IPS-NIHi11 (cell line): ENCODE data around the gene L1CAM.

Experiments used
- DNase-seq: peaks from one replicate; pipeline ENCODE4 v3.0.0; 2012; ENCODE audit warnings: mixed read lengths, low spot score

Gene L1CAM, protein sequence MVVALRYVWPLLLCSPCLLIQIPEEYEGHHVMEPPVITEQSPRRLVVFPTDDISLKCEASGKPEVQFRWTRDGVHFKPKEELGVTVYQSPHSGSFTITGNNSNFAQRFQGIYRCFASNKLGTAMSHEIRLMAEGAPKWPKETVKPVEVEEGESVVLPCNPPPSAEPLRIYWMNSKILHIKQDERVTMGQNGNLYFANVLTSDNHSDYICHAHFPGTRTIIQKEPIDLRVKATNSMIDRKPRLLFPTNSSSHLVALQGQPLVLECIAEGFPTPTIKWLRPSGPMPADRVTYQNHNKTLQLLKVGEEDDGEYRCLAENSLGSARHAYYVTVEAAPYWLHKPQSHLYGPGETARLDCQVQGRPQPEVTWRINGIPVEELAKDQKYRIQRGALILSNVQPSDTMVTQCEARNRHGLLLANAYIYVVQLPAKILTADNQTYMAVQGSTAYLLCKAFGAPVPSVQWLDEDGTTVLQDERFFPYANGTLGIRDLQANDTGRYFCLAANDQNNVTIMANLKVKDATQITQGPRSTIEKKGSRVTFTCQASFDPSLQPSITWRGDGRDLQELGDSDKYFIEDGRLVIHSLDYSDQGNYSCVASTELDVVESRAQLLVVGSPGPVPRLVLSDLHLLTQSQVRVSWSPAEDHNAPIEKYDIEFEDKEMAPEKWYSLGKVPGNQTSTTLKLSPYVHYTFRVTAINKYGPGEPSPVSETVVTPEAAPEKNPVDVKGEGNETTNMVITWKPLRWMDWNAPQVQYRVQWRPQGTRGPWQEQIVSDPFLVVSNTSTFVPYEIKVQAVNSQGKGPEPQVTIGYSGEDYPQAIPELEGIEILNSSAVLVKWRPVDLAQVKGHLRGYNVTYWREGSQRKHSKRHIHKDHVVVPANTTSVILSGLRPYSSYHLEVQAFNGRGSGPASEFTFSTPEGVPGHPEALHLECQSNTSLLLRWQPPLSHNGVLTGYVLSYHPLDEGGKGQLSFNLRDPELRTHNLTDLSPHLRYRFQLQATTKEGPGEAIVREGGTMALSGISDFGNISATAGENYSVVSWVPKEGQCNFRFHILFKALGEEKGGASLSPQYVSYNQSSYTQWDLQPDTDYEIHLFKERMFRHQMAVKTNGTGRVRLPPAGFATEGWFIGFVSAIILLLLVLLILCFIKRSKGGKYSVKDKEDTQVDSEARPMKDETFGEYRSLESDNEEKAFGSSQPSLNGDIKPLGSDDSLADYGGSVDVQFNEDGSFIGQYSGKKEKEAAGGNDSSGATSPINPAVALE

DNA sequence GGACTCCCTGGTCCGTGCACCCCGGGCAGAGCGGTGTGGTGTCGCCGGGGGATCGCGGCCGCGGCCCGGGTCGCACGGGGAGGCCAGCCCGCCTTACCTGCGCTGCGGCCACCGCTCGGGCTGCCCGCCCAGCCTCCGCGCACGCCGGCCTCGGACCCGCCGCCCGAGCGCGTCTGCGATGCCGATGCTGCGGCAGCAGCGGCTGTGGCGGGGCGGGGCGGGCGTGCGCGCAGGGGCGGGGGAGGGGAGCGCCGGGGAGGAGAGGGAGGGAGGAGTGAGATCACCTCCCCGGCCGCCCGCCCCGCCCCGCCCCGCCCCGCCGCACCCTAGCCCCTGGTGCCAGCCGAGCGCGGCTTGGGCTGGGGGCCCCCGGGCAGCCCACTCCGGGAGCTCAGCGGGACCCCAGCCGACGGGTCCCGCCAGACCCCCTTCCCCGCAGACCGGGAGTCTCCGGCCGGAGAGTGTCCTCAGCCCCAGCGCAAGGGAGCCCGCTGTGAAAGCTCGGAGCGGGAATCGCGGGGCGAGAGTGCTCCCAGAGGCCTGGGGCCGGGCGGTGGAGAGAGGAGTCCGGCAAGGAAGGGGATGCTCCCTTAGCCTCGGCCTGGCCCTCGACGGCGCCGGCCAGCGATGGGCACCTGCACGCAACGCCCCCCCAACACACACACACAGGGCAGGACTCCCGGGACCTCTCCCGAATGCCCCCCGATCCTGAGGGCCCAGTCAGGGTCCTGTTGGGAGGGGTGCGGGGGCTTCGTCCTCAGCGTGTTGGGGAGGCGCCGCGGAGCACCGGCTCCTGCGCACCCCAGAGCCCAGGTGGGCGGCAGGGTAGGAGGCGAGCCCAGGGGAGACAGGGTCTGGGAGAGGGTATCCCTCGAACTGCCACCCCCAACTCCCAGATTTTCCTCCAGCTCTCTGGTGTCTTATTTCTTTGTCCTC, at the start of gene L1CAM:
TSS of gene L1CAM (minus strand) at position 206 of the 936 bp plus-strand sequence. CDS start 10,337 bp downstream, outside the sequence.
- peak; percentile 56 for DNase-seq

DNA sequence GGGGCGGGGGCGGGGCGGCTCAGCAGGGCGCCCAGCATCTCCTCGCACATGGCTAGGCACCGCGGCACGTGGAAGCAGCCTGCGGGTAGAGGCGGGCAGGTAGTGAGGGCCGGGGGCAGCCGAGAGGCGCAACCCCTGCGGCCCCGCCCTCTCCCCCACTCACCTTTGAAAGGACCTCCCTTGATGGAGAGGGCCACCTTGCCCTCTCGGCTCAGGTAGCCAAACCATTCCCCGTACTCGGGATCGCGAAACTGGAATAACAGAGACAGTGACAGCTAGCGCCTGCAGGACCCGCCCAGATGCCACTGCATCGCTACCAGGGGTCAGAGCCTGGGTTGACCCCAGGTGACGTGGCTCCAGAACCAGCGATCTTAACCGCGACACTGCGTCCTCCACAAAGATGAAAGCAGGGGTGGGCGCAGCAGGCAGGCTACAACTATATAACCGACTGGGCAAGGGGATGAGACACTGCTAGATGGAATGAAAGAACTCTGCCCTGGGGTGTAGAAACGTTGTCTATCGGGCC, 49.4 kb upstream of the L1CAM start:
- no peak for DNase-seq

DNA sequence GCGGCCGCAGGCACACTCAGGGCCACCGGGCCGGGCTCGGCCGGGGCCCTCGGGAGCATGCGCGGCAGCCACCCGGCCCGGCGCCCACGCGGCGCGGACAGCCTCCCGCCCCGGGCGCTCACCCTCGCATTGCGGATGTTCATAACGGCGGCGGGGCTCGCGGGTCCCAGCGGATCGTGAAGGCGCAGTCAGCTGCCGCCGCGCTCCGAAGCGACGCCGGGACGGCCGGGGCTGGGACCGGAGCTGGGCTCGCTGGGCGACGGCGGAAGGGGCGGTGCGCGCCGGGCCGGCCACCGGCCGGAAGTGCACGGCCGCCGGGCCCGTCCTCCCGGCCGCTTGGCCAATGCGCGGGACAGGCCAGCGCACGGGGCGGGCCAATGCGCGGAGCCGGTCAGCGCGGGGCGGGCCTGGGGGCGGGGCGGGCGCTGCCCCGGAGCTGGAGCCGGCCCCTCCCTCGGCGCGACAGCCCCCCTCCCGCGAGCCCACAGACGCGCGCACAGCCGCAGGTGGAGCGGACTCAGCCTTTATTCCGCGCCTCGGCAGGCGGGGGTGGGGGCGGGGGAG, 48.9 kb upstream of the L1CAM start, which contains the start of gene NAA10:
TSS of gene NAA10 (minus strand) at position 276 of the 564 bp plus-strand sequence. CDS start at position 143, 133 bp downstream.
- DNase-seq = peak; percentile 88

DNA sequence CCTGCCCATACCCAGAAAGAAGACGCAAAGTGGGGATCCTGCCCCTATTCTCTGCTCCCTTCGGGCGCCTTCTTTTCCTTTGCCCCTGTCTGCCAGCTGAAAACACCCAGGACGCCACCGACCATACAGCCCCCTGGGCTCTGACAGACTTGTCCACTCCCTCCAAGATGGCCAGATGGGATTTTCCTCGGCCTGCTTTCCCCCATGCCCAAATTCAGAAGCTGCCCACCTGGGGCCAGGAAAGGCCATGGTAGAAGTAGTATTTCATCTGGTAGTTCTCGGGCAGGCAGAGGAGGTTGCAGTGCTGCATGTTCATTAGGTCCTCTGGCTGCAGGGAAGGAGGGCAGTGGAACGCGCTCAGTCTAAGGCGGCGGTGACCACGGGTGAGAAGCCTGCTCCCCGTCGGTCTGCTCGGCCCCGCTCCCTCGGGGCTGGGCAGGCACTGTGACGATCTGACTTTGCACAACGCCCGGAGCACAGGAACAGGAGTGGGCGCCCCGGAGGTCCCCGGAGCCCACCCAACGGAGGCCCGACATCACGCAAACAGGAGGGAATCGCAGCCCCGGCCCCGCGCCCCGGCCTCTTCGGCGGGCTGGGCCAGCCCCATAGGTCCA, 48.3 kb upstream of the L1CAM start:
- no peak for DNase-seq

DNA sequence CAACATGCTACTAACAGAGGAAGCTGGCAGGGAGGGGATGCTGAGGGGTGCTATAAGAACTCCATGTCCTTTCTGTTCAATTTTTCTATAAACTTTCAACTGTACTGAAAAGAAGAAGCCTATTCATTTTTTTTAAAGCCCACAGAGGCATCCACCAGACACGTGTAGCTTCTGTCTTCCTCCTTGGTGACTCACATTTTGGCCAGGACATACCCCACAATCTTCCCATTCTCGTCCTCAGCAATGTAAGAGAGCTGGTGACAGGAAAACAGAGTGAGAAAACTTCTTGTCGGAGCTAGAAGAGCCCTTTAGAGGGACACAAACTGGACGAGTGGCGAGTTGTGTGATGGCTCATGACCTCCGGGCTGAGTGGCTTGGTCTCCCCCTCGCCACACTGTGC, 47.8 kb upstream of the L1CAM start:
- no peak for DNase-seq

DNA sequence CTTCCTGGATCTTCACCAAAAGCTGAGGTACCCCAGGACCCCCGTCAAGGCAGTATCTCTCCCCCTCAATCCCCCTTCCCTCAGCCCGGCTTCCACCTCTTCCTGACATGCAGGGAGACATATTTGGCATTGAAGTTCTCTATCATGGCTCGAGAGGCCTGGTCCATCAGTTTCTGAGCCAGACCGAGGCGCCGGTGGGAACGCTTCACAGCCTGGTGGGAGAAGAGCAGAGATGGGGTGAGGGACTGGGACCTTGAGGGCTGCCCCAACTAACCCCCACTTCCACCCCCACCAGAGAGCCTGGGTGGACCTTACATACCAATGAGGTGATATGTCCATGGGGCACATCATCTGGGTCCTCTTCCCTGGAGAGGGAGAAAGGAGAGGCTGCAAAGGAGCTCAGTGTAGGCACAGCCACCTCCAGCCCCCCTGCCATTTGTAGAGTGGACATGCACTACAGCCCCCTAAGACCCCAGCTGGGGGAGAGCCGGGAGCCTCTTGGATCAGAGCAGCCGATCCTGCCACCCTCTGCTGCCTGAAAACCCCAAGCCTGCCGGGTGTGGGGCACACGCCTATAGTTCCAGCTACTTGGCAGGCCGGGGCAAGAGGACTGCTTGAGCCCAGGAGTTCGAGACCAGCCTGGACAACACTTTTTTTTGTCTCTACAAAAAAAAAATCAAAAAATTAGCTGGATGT, 46.4 kb upstream of the L1CAM start:
- DNase-seq = no peak

DNA sequence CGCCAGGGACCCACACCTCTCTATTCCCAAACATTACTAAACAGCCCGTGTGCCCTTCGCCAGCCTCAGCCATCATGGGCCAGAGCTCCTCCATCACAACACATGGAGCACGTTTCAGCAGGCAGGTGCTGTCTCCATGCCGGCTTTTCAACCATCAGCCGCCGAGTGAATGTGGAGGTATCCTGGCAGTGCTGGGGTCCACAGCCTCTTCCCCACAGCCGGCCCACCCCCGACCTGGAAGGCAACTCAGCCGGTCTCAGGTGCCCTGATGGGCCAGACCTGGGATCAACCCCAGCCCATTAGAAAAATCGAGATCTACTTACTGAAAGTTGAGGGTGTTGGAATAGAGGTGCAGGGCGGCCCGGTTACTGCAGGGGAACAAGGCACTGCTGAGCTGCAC, 45.8 kb upstream of the L1CAM start:
- DNase-seq = no peak

DNA sequence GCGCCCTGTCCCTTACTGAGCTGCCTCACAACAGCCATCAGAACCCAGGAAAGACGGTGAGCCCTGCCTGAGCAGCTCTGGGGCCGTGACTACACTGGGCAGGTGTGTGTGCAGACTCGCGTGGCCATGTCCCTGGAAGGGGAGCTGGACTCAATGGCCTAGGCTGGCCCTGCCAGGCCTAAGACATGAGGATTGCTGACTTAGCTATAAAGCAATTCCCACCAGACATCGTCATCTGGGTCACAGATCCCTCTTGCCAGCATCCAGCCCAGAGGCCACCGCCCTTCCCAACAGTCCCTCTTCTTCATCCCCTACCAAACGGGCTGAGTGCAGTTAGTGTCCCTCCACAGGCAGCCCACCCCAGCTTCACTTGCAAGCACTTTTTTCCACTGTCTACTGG, 45.2 kb upstream of the L1CAM start:
- no peak for DNase-seq

DNA sequence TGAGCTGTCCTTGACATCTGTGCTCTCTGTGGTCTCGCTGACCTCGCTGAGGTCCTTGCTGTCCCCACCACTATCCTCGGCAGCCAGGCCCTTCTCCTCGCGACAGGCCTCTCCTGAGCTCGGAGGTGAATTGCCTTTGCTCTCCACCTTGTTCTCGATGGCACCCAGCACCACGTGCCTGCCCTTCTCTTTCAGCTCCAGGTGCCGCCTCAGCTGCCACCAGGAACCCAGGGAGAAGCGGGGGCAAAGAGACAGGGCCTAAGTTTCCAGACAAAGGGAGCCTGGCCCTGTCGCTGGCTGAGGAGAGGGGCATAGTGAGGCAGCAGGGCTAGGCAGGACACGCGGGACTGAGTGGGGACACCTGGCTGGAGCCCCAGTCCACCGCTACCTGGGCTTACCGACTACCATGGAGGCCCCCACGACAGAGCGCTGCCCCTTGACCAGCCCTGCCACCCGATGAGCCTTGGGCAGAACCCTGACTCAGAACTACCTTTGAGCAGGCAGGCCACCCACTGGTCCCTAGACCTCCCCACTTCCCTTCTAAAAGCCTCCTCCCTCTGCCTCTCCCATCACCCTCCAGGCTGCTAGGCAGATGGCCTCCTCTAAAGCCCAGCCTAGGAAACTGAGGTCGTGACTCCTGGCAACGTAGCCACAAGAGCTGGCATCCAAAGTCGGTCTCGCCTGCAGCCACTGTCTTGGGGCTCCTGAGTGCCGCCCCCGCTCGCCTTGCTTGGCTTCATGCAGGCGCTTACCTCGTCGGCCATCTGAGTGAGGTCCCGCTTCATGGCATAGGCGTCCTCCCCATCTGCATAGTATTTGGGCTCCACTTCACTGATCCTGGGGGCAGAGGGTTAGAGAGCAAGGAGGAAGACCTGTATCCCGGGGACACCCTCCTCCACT, 44.3 kb upstream of the L1CAM start:
- DNase-seq = no peak

DNA sequence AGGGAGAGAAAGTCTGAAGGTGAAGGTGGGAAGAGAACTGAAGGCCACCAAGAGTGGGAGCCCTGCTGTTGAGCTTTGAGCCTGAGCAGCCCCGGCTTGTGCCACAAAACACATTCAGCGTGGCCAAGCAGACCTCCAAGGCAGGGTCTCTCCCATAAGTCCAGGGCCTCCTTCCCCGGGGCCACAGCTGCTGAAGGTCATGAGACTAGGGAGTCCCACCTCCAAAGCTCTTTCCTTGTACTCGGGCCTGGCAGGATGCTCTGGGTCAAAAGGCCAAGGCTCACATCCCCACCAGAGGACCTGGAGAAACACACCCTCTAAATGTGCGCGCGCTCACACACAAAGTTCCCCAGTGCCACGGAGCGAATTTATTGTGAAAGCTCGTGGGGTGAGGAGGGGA, 43.6 kb upstream of the L1CAM start:
- DNase-seq = no peak

DNA sequence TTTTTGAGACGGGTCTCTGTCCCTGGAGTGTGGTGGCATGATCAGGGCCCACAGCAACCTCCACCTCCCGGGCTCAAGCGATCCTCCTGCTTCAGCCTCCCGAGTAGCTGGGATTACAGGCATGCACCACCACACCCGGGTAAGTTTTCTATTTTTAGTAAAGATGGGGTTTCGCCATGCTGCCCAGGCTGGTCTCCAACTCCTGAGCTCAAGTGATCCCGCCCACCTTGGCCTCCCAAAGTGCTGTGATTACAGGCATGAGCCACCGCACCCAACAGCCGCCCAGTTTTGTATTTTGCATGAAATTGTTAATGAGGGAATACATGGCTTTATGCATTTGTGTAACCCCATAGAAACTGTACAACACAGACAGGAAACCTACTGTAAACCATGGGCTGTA, 42.9 kb upstream of the L1CAM start:
- no peak for DNase-seq

DNA sequence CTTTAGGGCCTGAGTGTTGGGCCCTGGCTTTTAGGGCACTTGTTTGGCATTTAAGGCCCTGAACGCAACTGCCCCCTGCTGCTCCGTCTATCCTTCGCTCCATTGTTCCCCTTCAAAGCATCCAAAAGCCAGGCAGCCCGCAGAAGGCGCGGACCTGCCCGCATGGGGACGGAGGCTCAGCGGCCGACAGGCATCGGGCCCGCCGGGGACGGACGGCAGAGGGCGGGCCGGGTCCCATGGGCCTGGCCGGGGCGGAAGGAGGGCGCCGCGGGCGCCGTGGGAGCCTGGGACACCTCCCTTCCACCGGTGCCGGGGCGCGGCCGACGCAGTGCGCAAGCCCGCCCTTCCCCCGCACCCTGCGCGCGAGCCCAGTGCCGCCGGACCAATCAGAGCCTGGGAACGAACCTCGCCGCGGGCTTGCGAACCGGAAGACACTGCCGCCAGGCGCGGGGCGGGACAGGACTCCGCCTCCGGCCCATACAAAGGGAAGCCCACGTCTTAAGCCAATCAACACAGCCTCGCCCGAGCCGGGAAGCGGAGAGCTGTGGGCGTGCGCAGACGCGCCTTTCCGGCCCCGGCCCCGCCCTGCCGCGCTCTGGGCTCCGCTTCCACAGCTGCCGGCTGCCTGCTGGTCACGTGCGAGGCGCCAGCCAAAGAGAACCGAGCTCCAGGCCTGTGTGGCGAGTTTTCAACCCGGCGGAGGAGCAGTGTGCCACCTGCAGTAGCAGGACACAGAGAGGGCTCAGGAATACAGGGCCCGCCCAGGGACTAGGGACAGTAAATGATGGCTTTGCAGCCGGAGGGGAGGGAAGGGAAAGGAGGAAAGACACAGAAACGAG, 42.2 kb upstream of the L1CAM start:
- peak; percentile 89 for DNase-seq

DNA sequence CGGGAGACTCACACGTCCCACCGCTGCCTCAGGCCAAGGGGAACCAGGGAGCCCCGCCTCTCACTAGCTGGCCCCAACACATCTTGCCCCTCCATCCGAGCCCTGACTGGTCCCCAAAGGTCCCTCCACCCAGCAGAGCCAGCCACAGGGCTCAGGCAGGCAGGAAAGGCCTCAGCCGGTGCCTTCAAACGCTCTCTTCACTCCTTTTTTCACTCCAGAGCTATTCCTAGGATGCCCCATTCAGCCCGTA, 41.6 kb upstream of the L1CAM start:
- DNase-seq = no peak

DNA sequence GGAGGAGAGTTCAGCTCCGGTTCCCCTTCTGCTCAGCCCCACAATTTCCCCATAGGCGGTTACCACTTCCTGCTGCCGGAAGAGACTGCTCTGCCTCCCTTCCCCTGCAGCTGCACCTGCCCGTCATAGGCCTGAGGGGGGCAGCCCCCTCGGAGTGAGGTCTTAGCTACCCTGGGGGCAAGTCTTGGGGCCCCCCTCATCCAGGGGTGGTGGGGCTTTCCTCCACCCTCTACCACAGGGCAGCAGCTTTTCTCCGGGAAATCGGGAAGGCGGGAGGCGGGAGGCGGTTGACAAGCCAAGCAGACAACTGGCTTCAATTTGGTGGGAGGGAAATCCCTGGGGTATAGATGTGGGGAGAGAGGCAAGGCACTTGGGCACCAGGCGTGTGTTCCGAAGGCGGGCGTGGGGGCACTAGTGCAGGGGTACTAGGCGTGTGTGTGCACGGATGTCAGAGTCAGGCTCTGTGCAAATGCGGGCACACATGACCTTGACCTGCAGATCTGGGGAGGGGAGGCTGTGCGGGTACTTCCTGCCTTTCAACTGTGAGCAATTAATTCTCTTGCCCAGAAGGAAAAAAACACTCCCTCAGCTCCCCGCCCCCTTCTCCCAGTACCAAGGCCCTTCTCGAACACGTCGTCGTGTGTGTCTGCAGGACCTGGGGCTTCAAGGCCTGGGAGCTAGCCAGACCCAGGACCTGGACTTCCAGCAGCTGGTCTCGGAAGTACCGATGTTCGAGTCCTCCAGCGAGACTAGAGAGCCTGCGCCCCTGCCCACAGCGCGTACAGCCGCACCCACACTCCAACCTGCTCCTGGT, 41.1 kb upstream of the L1CAM start:
- no peak for DNase-seq

DNA sequence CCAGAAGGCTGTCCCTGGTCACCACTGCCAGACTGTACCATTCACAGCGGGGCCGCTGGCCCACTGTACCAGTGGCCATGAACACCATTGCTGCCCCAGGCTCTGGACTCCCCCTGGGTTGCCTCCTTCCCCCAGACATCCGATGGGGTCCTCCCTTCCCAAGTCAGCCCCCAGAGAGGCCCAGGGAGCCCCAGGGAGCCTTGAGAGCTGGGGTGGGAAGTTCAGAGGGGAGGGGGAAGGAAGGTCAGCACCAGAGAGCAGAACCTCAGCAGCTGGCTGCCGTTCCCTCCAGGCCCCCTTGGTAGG, 40.5 kb upstream of the L1CAM start:
- DNase-seq = no peak

DNA sequence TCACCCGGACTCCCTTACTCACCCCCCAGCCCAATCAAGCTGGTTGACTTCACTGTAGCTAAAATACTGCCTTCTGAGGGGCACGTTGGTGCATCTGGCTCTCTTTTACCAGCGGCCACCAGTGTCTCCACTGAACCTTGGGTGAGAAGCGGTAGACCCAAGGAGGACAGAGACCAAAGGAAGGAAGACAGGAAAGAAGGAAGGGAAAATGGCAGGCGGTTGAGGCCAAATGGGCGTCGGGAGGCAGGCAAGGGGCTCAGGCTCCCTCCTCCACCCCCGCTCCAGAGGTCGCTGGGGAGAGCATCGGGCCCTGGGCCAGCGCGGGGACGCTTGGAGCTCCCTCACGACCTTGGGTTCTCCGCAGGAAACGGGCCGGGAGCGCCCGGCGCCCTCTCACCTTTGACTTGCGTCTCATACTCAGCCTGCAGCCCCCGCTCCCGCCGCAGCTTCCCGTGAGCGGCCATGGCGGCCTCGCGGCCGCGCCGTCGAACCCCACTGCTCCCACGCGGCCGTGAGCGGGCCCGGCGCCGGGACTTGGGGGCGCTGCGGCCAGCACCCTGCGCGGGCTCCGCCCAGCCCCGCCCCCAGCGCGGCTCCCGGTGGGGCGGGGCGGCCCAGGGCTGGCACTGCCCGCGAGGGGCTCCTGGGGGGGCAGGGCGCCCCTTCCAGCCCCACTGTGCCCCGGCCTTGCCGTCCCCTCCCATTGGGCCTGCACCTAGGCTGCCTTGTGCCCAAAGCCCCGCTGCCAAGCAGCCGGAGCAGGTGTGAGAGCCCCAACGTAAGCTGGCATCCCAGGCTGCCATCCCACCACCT, 40.0 kb upstream of the L1CAM start, which contains the start of gene ARHGAP4:
TSS of gene ARHGAP4 (minus strand) at position 526 of the 813 bp plus-strand sequence. CDS start at position 464, 62 bp downstream.
- DNase-seq = no peak
